HCT116 (cell line): ENCODE measurements around the gene EXOC6B. TPM values are rescaled to one million over a fixed set of nuclear protein-coding genes. Genes with fewer than 3 reads are reported as not detected.
A peak's percentile ranks its signal among the peaks of the same experiment; 100 is the strongest.

Experiments
- ATAC-seq: fragments of 200-7000 bp; cut with Tn5 transposase; 2 replicates; pipeline ENCODE4 v1.9.1; 2020; ENCODE audit warnings: mild to moderate bottlenecking, moderate library complexity
- BruUV-seq: library from RNA; stranded (reverse); fragments of 400-500 nt; replicated peaks from 2 replicates; lab custom pipeline; 2021; lab: Mats Ljungman, UMichigan
- CTCF ChIA-PET: fragments of 300-600 bp; sonication (Branson Sonifier 250); formaldehyde crosslinking; loops from one replicate; lab custom pipeline; 2021; ENCODE audit warnings: antibody characterized with exemption; lab: Charles Lee
- POLR2A ChIA-PET: fragments of 300-600, 350-600 bp; sonication (Branson Sonifier 250); formaldehyde crosslinking; loops from one replicate; lab custom pipeline; 2021; ENCODE audit warnings: antibody characterized with exemption; lab: Charles Lee
- RAD21 ChIA-PET, 2 experiments: fragments of 300-600 bp; sonication (Branson Sonifier 250); formaldehyde crosslinking; loops; one replicate each; lab custom pipeline; 2023; ENCODE audit warnings: low total read pairs in 2 of 2; ENCODE audit not compliant: uncharacterized antibody in 2 of 2, unreplicated experiment in 2 of 2, low non-redundant PET in 1 of 2; lab: Charles Lee
- DNase-seq: peaks from one replicate; pipeline ENCODE4 v3.0.0-alpha.2; 2010; ENCODE audit warnings: low read depth, low spot score
- H2AFZ ChIP-seq: fragments of 200-600 bp; shearing (Covaris generic), sonication (generic); 2 replicates; pipeline ENCODE4 v1.6.1; 2017; ENCODE audit warnings: low read depth, mixed run types, mixed read lengths, antibody characterized with exemption, low read length; ENCODE audit not compliant: poor library complexity, severe bottlenecking
- H3K27ac ChIP-seq: 2 replicates; pipeline ENCODE4 v1.5.1; 2012; ENCODE audit warnings: low read depth, low read length
- H3K27me3 ChIP-seq: fragments of 200-600 bp; sonication (generic); 2 replicates; pipeline ENCODE4 v1.6.1; 2016; ENCODE audit warnings: mixed run types, low read length, mixed read lengths; ENCODE audit not compliant: insufficient read depth
- H3K36me3 ChIP-seq, 2 experiments: fragments of 200-500 bp in 1 of 2; fragments of 200-600 bp in 1 of 2; sonication (Bioruptor generic) in 1 of 2; sonication (generic) in 1 of 2; 2 replicates each; pipeline versions ENCODE4 v1.5.1 to v1.6.1; 2014 to 2016; ENCODE audit warnings: low read length in 2 of 2, inconsistent platforms in 1 of 2, mixed read lengths in 1 of 2, mixed run types in 1 of 2; ENCODE audit not compliant: insufficient read depth in 2 of 2, control insufficient read depth in 1 of 2
- H3K4me1 ChIP-seq, 2 experiments: fragments of 200-600 bp in 1 of 2; sonication (generic) in 1 of 2; 2 replicates each; pipeline versions ENCODE4 v1.5.1 to v1.6.1; 2012 to 2017; ENCODE audit warnings: low read length in 2 of 2, inconsistent platforms in 1 of 2, mild to moderate bottlenecking in 1 of 2, mixed read lengths in 1 of 2, mixed run types in 1 of 2, moderate library complexity in 1 of 2; ENCODE audit not compliant: insufficient read depth in 2 of 2, control insufficient read depth in 1 of 2
- H3K4me2 ChIP-seq: fragments of 200-600 bp; sonication (generic); 2 replicates; pipeline ENCODE4 v1.6.1; 2017; ENCODE audit warnings: mixed run types, low read length, mixed read lengths
- H3K4me3 ChIP-seq, 2 experiments: fragments of 200-600 bp in 1 of 2; sonication (generic) in 1 of 2; replicated peaks in 1 of 2; 2 replicates each; pipeline ENCODE4 v1.5.1; 2011 to 2016; ENCODE audit warnings: low read length in 2 of 2, control low read depth in 1 of 2, low read depth in 1 of 2, mild to moderate bottlenecking in 1 of 2, mixed read lengths in 1 of 2, mixed run types in 1 of 2
- H3K79me2 ChIP-seq: fragments of 200-600 bp; sonication (generic); 2 replicates; pipeline ENCODE4 v1.6.1; 2017; ENCODE audit warnings: mild to moderate bottlenecking, mixed run types, low read length, moderate library complexity, mixed read lengths; ENCODE audit not compliant: insufficient read depth
- H3K9ac ChIP-seq: fragments of 200-600 bp; sonication (generic); 2 replicates; pipeline ENCODE4 v1.6.1; 2016; ENCODE audit warnings: low read length, mixed read lengths
- H3K9me2 ChIP-seq: fragments of 200-600 bp; sonication (generic), shearing (Covaris generic); 2 replicates; pipeline ENCODE4 v1.6.1; 2017; ENCODE audit warnings: mixed run types, mild to moderate bottlenecking, moderate library complexity; ENCODE audit not compliant: insufficient read depth
- H3K9me3 ChIP-seq, 2 experiments: fragments of 200-500 bp in 1 of 2; fragments of 200-600 bp in 1 of 2; sonication (Bioruptor generic) in 1 of 2; sonication (generic) in 1 of 2; 2 replicates each; pipeline ENCODE4 v1.6.1; 2014 to 2017; ENCODE audit warnings: low read length in 2 of 2, mixed read lengths in 2 of 2, inconsistent platforms in 1 of 2, low read depth in 1 of 2, mild to moderate bottlenecking in 1 of 2, mixed run types in 1 of 2, moderate library complexity in 1 of 2; ENCODE audit not compliant: control insufficient read depth in 1 of 2, insufficient read depth in 1 of 2
- H4K20me1 ChIP-seq: fragments of 200-600 bp; sonication (generic), shearing (Covaris generic); 2 replicates; pipeline ENCODE4 v1.6.1; 2017; ENCODE audit warnings: mixed run types, mild to moderate bottlenecking, moderate library complexity; ENCODE audit not compliant: insufficient read depth
- ELF1 ChIP-seq: IDR thresholded peaks from 2 replicates; pipeline ENCODE4 v1.6.1; 2012; ENCODE audit warnings: low read depth, borderline replicate concordance
- EZH2phosphoT487 ChIP-seq: fragments of 200-600 bp; IDR thresholded peaks from 2 replicates; pipeline ENCODE4 v1.6.1; 2018; ENCODE audit warnings: antibody characterized with exemption, borderline replicate concordance
- FOSL1 ChIP-seq: IDR thresholded peaks from 2 replicates; pipeline ENCODE4 v1.6.1; 2012; ENCODE audit warnings: low read depth
- JUND ChIP-seq: IDR thresholded peaks from 2 replicates; pipeline ENCODE4 v1.6.1; 2012
- POLR2A ChIP-seq: IDR thresholded peaks from 2 replicates; pipeline ENCODE4 v1.7.0; 2011; ENCODE audit warnings: borderline replicate concordance; ENCODE audit not compliant: insufficient read depth, insufficient read length; ENCODE audit errors: extremely low read depth
- POLR2AphosphoS5 ChIP-seq: IDR thresholded peaks from 2 replicates; pipeline ENCODE4 v1.6.1; 2011; ENCODE audit warnings: mild to moderate bottlenecking, low read depth, low read length, moderate library complexity
- RAD21 ChIP-seq: IDR thresholded peaks from 2 replicates; pipeline ENCODE4 v1.6.1; 2012; ENCODE audit warnings: low read depth, mild to moderate bottlenecking
- REST ChIP-seq: IDR thresholded peaks from 2 replicates; pipeline ENCODE4 v1.6.1; 2012; ENCODE audit warnings: low read depth
- SIN3A ChIP-seq: IDR thresholded peaks from 2 replicates; pipeline ENCODE4 v1.6.1; 2012; ENCODE audit warnings: low read depth
- YY1 ChIP-seq: IDR thresholded peaks from 2 replicates; pipeline ENCODE4 v1.6.1; 2011; ENCODE audit warnings: low read length, low read depth, moderate library complexity, mild to moderate bottlenecking; ENCODE audit not compliant: insufficient replicate concordance; ENCODE audit errors: extremely low read depth
- intact Hi-C: fragments of 100-400 bp; cut with micrococcal nuclease; formaldehyde crosslinking; loops from 2 replicates; pipeline ENCODE4 v1.10.0; 2022
- total RNA-seq: library from RNA; stranded (reverse); gene quantifications from one replicate; pipeline ENCODE4 v1.2.1, GENCODE V29; 2021; ENCODE audit not compliant: unreplicated experiment
- TF ChIP-seq, protein P1 (sequence below), 3 experiments: fragments of 200-600 bp in 1 of 3; sonication (generic) in 1 of 3; IDR thresholded peaks in 2 of 3; conservative IDR thresholded peaks in 1 of 3; 2 replicates each; pipeline ENCODE4 v1.5.1; 2012 to 2017; ENCODE audit warnings: low read depth in 2 of 3, low read length in 2 of 3, antibody characterized with exemption in 1 of 3, borderline replicate concordance in 1 of 3, control low read depth in 1 of 3, mild to moderate bottlenecking in 1 of 3, mixed read lengths in 1 of 3, mixed run types in 1 of 3, moderate library complexity in 1 of 3; ENCODE audit not compliant: insufficient read depth in 1 of 3
- TF ChIP-seq, protein P2 (sequence below): IDR thresholded peaks from 2 replicates; pipeline ENCODE4 v1.6.1; 2012

EXOC6B gene
- total RNA-seq, 1 experiment from 2014 or later, result 25.4 TPM

DNA sequence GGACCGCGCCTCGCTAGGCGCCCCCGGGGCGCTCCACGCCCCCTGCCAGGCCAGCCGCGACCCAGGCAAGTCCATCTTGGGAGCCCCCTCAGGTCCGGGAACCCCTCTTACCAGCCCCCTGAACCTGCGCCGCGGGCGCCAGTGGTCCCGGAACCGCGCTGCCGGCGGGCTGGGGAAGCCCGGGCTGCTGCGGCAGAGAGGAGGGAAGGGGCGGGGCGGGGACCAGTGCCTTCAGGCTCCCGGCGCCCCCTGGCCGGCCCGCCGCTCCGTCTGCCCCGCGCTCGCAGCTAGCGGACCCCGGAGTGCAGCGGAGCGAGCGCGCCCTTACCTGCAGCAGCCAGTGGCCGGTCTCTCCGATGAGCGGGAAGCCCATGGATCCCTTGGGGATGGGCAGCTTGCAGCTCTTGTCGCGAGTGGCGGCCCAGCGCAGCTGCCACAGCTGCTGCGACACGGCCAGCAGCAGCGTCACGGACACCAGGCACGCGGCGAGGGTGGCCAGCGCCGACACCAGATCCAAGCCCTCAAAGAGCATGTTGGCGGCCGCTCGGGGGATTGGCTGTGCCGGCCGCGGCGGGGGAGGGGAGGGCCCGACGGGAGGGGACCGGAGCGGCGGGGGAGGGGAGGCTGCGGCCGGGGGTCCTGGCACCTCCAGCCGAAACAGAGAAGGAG, 678.4 kb downstream of the EXOC6B start, which contains the start of gene CYP26B1:
TSS of gene CYP26B1 (minus strand) at position 560 of the 669 bp plus-strand sequence. CDS start at position 532, 28 bp downstream.
- Histone ChIP-seq H3K36me3 (no peaks in the 10 kb centered on the region), H3K79me2 (no peaks in the 10 kb centered on the region), H3K9me2 (no peaks in the 10 kb centered on the region), H3K4me1 (peaks cover 18 to 44% of the 10 kb centered on the region in 2 experiments; a peak in 3 of 4 replicates), H4K20me1 (no peaks in the 10 kb centered on the region), H3K4me2 (peak within 1 kb of the TSS; percentile 90), H3K4me3 (peak within 1 kb of the TSS; percentile 48 to 56), H2AFZ (peak within 1 kb of the TSS; percentile 86), H3K9ac (peak within 1 kb of the TSS; percentile 42), H3K27ac (no peak within 1 kb of the TSS), H3K9me3 (no peaks in the 10 kb centered on the region), H3K27me3 (no peaks in the 10 kb centered on the region)
- no peak for DNase-seq
- TF ChIP-seq EZH2phosphoT487 (no peak), RAD21 (no peak), FOSL1 (no peak), JUND (no peak), SIN3A (no peak), YY1 (no peak), POLR2A (no peak), REST (no peak), POLR2AphosphoS5 (no peak), ELF1 (no peak)
- TF ChIP-seq, protein P1, sequence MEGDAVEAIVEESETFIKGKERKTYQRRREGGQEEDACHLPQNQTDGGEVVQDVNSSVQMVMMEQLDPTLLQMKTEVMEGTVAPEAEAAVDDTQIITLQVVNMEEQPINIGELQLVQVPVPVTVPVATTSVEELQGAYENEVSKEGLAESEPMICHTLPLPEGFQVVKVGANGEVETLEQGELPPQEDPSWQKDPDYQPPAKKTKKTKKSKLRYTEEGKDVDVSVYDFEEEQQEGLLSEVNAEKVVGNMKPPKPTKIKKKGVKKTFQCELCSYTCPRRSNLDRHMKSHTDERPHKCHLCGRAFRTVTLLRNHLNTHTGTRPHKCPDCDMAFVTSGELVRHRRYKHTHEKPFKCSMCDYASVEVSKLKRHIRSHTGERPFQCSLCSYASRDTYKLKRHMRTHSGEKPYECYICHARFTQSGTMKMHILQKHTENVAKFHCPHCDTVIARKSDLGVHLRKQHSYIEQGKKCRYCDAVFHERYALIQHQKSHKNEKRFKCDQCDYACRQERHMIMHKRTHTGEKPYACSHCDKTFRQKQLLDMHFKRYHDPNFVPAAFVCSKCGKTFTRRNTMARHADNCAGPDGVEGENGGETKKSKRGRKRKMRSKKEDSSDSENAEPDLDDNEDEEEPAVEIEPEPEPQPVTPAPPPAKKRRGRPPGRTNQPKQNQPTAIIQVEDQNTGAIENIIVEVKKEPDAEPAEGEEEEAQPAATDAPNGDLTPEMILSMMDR (IDR thresholded peaks at IDR 0.05 in 2 of 3, conservative IDR thresholded peaks at IDR 0.05 in 1 of 3; ENCODE audit: borderline replicate concordance in 1 of 3, insufficient read depth in 1 of 3, low read depth in 2 of 3, low read length in 2 of 3), result no peak
- TF ChIP-seq, protein P2, sequence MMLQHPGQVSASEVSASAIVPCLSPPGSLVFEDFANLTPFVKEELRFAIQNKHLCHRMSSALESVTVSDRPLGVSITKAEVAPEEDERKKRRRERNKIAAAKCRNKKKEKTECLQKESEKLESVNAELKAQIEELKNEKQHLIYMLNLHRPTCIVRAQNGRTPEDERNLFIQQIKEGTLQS, result no peak
- intact Hi-C loops, result no loop called here
- BruUV-seq, result no TSS peak
- ChIA-PET RAD21 (no interaction called here), CTCF (interaction anchor here (1.7 kb wide), 1 partner anchor 223 kb away, joined by 7 read pairs; no protein-coding TSS in a partner anchor), POLR2A (no interaction called here)
- no peak for ATAC-seq
